CD14-positive monocyte (primary cell): ENCODE results near the gene NFE2L1. TPM values are rescaled to one million over a fixed set of nuclear protein-coding genes. Genes with fewer than 3 reads are reported as not detected.
A peak's percentile ranks its signal among the peaks of the same experiment; 100 is the strongest.

Experiments
- DNase-seq, 3 donors: peaks; one replicate each; pipeline ENCODE4 v3.0.0-alpha.2; 2011 to 2022
- H2AFZ ChIP-seq: 2 replicates; pipeline ENCODE4 v1.6.0; 2012; ENCODE audit warnings: mild to moderate bottlenecking, low read depth, low read length, inconsistent platforms; ENCODE audit not compliant: insufficient read depth, poor library complexity, severe bottlenecking
- H3K27ac ChIP-seq, 2 donors: 1 replicate in 1 of 2; 2 replicates in 1 of 2; pipeline ENCODE4 v1.5.1; 2012 to 2013; ENCODE audit warnings: low read length in 2 of 2, control low read depth in 1 of 2, inconsistent platforms in 1 of 2, low read depth in 1 of 2, mild to moderate bottlenecking in 1 of 2
- H3K27me3 ChIP-seq, 2 donors: one replicate each; pipeline versions ENCODE4 v1.6.0 to v1.6.1; 2011 to 2013; ENCODE audit warnings: low read length in 2 of 2; ENCODE audit not compliant: control insufficient read depth in 2 of 2, insufficient read depth in 2 of 2
- H3K36me3 ChIP-seq, 2 donors: replicated peaks in 1 of 2; 1 replicate in 1 of 2; 2 replicates in 1 of 2; pipeline versions ENCODE4 v1.5.1 to v1.6.1; 2012 to 2013; ENCODE audit warnings: low read length in 2 of 2, control low read depth in 1 of 2, inconsistent platforms in 1 of 2, mild to moderate bottlenecking in 1 of 2; ENCODE audit not compliant: insufficient read depth in 2 of 2, control insufficient read depth in 1 of 2
- H3K4me1 ChIP-seq, 2 donors: 1 replicate in 1 of 2; 2 replicates in 1 of 2; pipeline versions ENCODE4 v1.5.1 to v1.6.1; 2012 to 2013; ENCODE audit warnings: low read length in 2 of 2, control low read depth in 1 of 2, inconsistent platforms in 1 of 2, mild to moderate bottlenecking in 1 of 2, moderate library complexity in 1 of 2; ENCODE audit not compliant: insufficient read depth in 2 of 2, control insufficient read depth in 1 of 2
- H3K4me2 ChIP-seq: replicated peaks from 2 replicates; pipeline ENCODE3; 2012; ENCODE audit warnings: low read length, moderate library complexity, mild to moderate bottlenecking; ENCODE audit not compliant: poor library complexity, severe bottlenecking; ENCODE audit errors: extremely low read depth
- H3K4me3 ChIP-seq, 3 experiments: fragments of 200-600 bp in 1 of 3; sonication (generic) in 1 of 3; replicated peaks in 1 of 3; 1 replicate in 2 of 3; 2 replicates in 1 of 3; pipeline ENCODE4 v1.5.1; 2011 to 2013; ENCODE audit warnings: low read length in 3 of 3, mild to moderate bottlenecking in 3 of 3, control low read depth in 2 of 3, low read depth in 2 of 3, inconsistent platforms in 1 of 3, moderate library complexity in 1 of 3
- H3K79me2 ChIP-seq: 2 replicates; pipeline ENCODE4 v1.6.0; 2012; ENCODE audit warnings: mild to moderate bottlenecking, control low read depth, inconsistent platforms, low read length, moderate library complexity; ENCODE audit not compliant: insufficient read depth
- H3K9ac ChIP-seq: 2 replicates; pipeline ENCODE4 v1.6.0; 2017; ENCODE audit warnings: low read length, mild to moderate bottlenecking; ENCODE audit not compliant: insufficient read depth, poor library complexity, severe bottlenecking
- H3K9me3 ChIP-seq, 2 donors: replicated peaks in 1 of 2; 1 replicate in 1 of 2; 2 replicates in 1 of 2; pipeline versions ENCODE4 v1.5.1 to v1.6.1; 2012 to 2013; ENCODE audit warnings: low read length in 2 of 2, control low read depth in 1 of 2; ENCODE audit not compliant: control insufficient read depth in 1 of 2, insufficient read depth in 1 of 2
- H4K20me1 ChIP-seq: 2 replicates; pipeline ENCODE4 v1.6.0; 2012; ENCODE audit warnings: mild to moderate bottlenecking, low read length, control low read depth, moderate library complexity; ENCODE audit not compliant: insufficient read depth
- H3K27ac Mint-ChIP-seq, 7 donors: one replicate each; pipeline ENCODE4 v1.8.0; 2020; ENCODE audit warnings: mild to moderate bottlenecking in 7 of 7, mixed read lengths in 7 of 7, moderate library complexity in 6 of 7, inconsistent platforms in 2 of 7
- H3K27me3 Mint-ChIP-seq, 3 donors: one replicate each; pipeline ENCODE4 v1.8.0; 2021 to 2022; ENCODE audit warnings: low read depth in 3 of 3, mild to moderate bottlenecking in 3 of 3, mixed read lengths in 3 of 3, moderate library complexity in 3 of 3, inconsistent platforms in 1 of 3
- H3K36me3 Mint-ChIP-seq, 2 donors: one replicate each; pipeline ENCODE4 v1.8.0; 2020; ENCODE audit warnings: mixed read lengths in 2 of 2, inconsistent platforms in 1 of 2, mild to moderate bottlenecking in 1 of 2
- H3K4me1 Mint-ChIP-seq: one replicate; pipeline ENCODE4 v1.8.0; 2020; ENCODE audit warnings: mild to moderate bottlenecking, mixed read lengths
- H3K4me3 Mint-ChIP-seq, 2 donors: one replicate each; pipeline ENCODE4 v1.8.0; 2020; ENCODE audit warnings: mild to moderate bottlenecking in 2 of 2, mixed read lengths in 2 of 2, moderate library complexity in 1 of 2
- H3K9me3 Mint-ChIP-seq, 7 donors: one replicate each; pipeline ENCODE4 v1.8.0; 2020 to 2022; ENCODE audit warnings: mixed read lengths in 7 of 7, mild to moderate bottlenecking in 6 of 7, moderate library complexity in 6 of 7, inconsistent platforms in 2 of 7
- WGBS: methylation state at CpG from one replicate; pipeline ENCODE4 v1.1.5; 2013; ENCODE audit warnings: missing lambda C conversion rate; ENCODE audit not compliant: insufficient coverage; 5-methylcytosine and 5-hydroxymethylcytosine counted together
- intact Hi-C, 2 donors: fragments of 100-400 bp; cut with micrococcal nuclease; formaldehyde crosslinking; loops; one replicate each; pipeline versions ENCODE4 v1.15.0 to v1.15.1; 2023
- polyA plus RNA-seq, 3 donors: library from polyadenylated mRNA; depleted of rRNA in 1 of 3; unstranded in 2 of 3; stranded (reverse) in 1 of 3; fragments of 300-500 nt in 2 of 3; fragments of >200 nt in 1 of 3; fragmentation: Illumina TruSeq in 2 of 3; gene quantifications; 1 replicate in 2 of 3; 2 replicates in 1 of 3; pipeline ENCODE4 v1.2.3, GENCODE V29; 2012 to 2021
- TF ChIP-seq, protein P1 (sequence below): fragments of 200-600 bp; IDR thresholded peaks from one replicate; pipeline ENCODE4 v1.8.0; 2022; ENCODE audit warnings: antibody characterized with exemption, mild to moderate bottlenecking

NFE2L1 gene
- polyA plus RNA-seq, 3 donors, result 2.8 to 27.0 (median 7.1) TPM

- Mint-ChIP-seq H3K36me3 (peaks cover 75 to 85% of the 10 kb centered on the region in 2 donors), H3K27me3 (no peaks in the 10 kb centered on the region), H3K27ac (peak overlapping the region in 6 of 7 donors; percentile 34 to 83 (median 68)), H3K4me1 (peaks cover 33% of the 10 kb centered on the region), H3K9me3 (no peaks in the 10 kb centered on the region), H3K4me3 (no peak overlapping the region)
- DNase-seq, result no peak
- intact Hi-C loops, result no loop called here
- H2AFZ ChIP-seq, result no peak overlapping the region
- H4K20me1 ChIP-seq, result peaks cover 81% of the 10 kb centered on the region
- H3K79me2 ChIP-seq, result peaks cover 41% of the 10 kb centered on the region
- WGBS, result 97% methylated on average over 22 of the region's 32 CpGs
- no peaks in the 10 kb centered on the region for H3K27me3 ChIP-seq
- no peak overlapping the region for H3K4me3 ChIP-seq
- H3K9ac ChIP-seq, result no peak overlapping the region
- no peak overlapping the region for H3K4me2 ChIP-seq
- TF ChIP-seq, protein P1, sequence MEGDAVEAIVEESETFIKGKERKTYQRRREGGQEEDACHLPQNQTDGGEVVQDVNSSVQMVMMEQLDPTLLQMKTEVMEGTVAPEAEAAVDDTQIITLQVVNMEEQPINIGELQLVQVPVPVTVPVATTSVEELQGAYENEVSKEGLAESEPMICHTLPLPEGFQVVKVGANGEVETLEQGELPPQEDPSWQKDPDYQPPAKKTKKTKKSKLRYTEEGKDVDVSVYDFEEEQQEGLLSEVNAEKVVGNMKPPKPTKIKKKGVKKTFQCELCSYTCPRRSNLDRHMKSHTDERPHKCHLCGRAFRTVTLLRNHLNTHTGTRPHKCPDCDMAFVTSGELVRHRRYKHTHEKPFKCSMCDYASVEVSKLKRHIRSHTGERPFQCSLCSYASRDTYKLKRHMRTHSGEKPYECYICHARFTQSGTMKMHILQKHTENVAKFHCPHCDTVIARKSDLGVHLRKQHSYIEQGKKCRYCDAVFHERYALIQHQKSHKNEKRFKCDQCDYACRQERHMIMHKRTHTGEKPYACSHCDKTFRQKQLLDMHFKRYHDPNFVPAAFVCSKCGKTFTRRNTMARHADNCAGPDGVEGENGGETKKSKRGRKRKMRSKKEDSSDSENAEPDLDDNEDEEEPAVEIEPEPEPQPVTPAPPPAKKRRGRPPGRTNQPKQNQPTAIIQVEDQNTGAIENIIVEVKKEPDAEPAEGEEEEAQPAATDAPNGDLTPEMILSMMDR, result no peak
- H3K36me3 ChIP-seq, result peaks cover 74 to 95% of the 10 kb centered on the region in 2 donors
- peak overlapping the region in 1 of 2 donors; percentile 42 for H3K27ac ChIP-seq
- peaks cover 14 to 31% of the 10 kb centered on the region in 2 donors for H3K4me1 ChIP-seq
- H3K9me3 ChIP-seq, result no peaks in the 10 kb centered on the region
Measured at GRCh38 chr17:48059125-48059668, 11.0 kb downstream of the NFE2L1 start.

DNA sequence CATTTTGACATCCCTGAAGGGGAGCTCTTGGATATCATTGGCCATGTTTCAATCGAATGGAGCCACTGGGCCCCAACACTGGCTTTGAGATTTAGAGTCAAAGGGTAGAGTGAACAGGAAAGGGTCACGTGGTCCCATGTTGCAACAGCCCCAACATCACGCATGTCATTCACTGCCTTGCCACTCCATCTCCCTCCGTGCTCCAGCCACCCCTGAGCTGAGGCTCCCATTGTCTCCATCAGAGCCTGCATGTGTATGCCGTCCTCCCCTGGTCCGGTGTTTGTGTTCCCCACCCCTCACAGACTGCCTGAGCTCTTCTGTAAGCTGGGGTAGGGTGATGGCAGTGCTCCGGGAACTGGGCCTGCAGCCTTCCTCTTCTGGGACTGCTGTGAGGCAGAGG lies 12.1 kb downstream of the NFE2L1 start:
- peaks cover 83 to 92% of the 10 kb centered on the region in 2 donors for H3K36me3 Mint-ChIP-seq
- TF ChIP-seq, protein P1, result no peak
- H3K9me3 Mint-ChIP-seq, result no peaks in the 10 kb centered on the region
- H3K27me3 Mint-ChIP-seq, result no peaks in the 10 kb centered on the region
- Histone ChIP-seq H4K20me1 (peaks cover 70% of the 10 kb centered on the region), H2AFZ (no peak overlapping the region), H3K4me3 (no peak overlapping the region), H3K9me3 (no peaks in the 10 kb centered on the region), H3K9ac (no peak overlapping the region), H3K27me3 (no peaks in the 10 kb centered on the region), H3K36me3 (peaks cover 82 to 98% of the 10 kb centered on the region in 2 donors), H3K4me1 (peaks cover 10 to 22% of the 10 kb centered on the region in 2 donors), H3K4me2 (no peak overlapping the region), H3K27ac (peak overlapping the region in 1 of 2 donors; percentile 22), H3K79me2 (peaks cover 33% of the 10 kb centered on the region)
- no peak overlapping the region for H3K4me3 Mint-ChIP-seq
- H3K4me1 Mint-ChIP-seq, result peaks cover 30% of the 10 kb centered on the region
- no CpG with 5 or more reads among the region's 7 CpGs for WGBS
- H3K27ac Mint-ChIP-seq, result peak overlapping the region; percentile 7 to 81 (median 60)
- DNase-seq, result peak; percentile 30 to 56 (median 41)
- intact Hi-C loops, result no loop called here
